HG03045 (cell line): ENCODE measurements around the gene CDKL5.
"Not testable (repeated sequence)": the region's sequence is repeated elsewhere in the genome, so short reads cannot be mapped to it uniquely, and the experiment has no call there.

Experiments
- ATAC-seq: cut with Tn5 transposase; IDR thresholded peaks from one replicate; pipeline ENCODE4 v1.9.1; 2021; ENCODE audit warnings: mild to moderate bottlenecking, moderate library complexity; ENCODE audit not compliant: unreplicated experiment

Gene CDKL5

GRCh38 chrX:18425199-18426003 lies at the start of gene CDKL5:
Gene CDKL5 (plus strand): TSS chrX:18425608. CDS start chrX:18507097, 81,489 bp downstream.
- peak; percentile 96 for ATAC-seq

DNA sequence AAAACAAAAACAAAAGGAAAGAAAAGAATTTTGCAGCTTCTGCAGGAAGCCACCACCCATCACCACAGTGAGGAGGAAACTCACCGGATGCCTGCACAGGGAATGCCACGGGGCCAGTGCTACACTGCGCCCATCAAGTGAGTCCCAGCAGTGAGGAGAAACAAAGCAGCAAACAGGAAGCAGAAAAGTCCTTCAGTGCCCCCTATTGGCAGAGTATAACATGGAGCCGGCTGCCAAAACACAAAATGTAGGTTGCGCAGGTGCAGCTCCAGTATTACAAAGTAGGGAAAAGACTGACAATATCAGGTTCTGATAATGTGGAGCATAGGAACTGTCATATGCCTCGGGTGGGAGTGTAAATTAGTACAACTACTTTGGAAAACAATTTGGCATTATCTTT lies 47.6 kb upstream of the CDKL5 start:
- ATAC-seq = no peak

GRCh38 chrX:18389966-18390365 lies 35.4 kb upstream of the CDKL5 start:
- ATAC-seq = no peak

DNA sequence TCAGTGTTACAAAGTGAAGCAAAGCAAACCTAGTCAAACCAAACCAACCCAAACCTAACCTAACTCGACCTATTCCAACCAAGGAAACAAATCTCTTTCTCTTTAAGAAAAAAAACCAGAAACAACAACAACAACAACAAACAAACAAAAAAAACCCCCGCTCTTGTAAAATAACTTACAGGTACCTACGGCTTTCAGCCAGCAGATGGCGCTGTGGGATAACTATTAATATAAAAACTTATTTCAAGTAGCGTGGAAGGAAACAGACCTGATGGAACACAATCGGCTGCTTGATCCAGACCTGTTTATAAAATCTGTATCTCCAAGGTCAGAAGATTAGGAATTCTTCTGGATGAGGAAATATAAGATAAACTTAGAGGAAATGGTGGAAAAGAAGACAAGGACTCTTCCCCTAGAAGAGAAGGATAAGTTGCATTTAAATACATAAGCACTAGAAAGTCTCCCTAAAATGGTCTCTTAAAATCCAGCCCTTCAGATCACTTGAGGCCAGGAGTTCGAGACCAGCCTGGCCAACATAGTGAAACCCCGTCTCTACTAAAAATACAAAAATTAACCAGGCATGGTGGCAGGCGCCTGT lies 34.4 kb upstream of the CDKL5 start:
- ATAC-seq = no peak

DNA sequence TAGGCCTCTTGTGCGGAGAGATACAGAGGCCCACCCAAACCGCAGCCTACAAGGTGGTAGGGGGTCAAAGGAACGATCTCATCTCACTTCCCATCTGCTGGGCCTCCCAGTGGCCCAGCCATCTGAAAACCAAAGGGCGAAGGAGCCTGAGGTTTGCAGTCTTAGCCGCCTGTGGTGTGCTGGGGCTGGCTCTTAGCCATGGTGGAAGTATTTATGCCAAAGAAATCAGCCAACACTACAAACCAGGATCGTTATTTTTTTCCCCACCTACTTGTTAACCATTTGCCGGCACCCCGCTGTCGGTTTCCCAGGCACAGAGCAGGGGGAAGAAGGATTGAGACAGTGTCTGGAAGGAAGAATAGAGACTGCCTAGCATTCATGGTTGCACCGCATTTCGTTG lies 30.9 kb upstream of the CDKL5 start:
- no peak for ATAC-seq

DNA sequence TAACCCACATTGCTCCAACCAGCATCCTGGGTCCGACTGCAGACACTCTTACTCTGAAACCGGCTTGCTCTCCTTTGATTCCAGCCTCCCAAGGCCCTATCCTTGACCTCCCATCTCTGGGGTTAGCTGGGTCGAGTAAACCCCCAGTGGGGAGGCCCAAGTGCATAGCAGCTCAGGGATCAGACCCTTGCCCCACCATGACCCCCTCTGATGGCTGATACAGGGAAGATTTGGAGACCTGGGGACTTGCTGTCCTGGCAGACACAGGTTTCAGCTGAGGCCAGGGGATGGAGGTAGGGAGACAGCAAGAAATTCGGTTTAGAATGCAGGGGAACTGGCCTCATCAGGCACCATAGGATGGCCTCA lies 23.6 kb upstream of the CDKL5 start:
- no peak for ATAC-seq

- no peak for ATAC-seq
Observed at GRCh38 chrX:18406531-18407266, 18.7 kb upstream of the CDKL5 start.

- no peak for ATAC-seq
Observed at GRCh38 chrX:18410038-18410437, 15.4 kb upstream of the CDKL5 start.

- ATAC-seq = no peak
Observed at GRCh38 chrX:18415386-18415785, 10.0 kb upstream of the CDKL5 start.

DNA sequence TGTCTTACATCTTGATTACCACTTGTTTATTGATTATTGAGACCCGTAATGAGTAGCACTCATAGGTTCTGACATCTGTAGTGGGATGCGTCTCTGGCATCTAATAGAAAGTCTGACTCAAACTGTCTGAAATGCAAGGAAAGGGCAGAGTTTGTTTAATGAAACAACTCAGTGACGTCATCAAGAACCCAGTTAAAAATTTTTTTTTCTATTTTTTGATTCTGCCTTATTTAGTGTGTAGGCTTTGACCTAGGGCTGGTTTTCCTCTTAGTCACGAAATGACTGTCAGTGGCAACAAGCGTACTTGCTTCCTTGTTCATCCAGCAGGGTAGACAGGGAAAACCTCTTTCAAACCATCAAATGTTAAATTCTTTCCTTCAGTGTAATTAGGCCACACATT lies 3.1 kb upstream of the CDKL5 start:
- no peak for ATAC-seq

DNA sequence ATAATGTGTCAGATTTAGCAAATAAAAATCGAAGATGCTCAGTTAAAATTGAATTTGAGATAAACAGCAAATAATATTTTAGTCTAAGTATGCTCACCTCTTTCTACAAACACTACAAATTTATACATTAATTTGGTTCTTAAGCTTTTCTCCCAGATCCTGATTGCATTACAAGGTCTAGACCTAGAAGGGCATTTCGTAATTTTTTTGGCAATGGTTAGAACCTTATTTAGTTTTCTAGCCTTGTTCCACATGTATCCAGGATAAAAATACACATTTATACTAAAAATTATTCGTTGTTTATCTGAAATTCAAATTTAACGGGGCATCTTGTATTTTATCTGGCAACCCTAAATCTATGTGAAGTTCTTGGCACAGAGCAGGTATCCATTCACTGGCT lies 2.5 kb upstream of the CDKL5 start:
- no peak for ATAC-seq

- peak; percentile 2 for ATAC-seq
Observed at GRCh38 chrX:18424482-18425198, 768 bp upstream of the CDKL5 start.

GRCh38 chrX:18426004-18426320 lies 554 bp downstream of the CDKL5 start:
- ATAC-seq = no peak

GRCh38 chrX:18428006-18428405 lies 2.6 kb downstream of the CDKL5 start:
- no peak for ATAC-seq

DNA sequence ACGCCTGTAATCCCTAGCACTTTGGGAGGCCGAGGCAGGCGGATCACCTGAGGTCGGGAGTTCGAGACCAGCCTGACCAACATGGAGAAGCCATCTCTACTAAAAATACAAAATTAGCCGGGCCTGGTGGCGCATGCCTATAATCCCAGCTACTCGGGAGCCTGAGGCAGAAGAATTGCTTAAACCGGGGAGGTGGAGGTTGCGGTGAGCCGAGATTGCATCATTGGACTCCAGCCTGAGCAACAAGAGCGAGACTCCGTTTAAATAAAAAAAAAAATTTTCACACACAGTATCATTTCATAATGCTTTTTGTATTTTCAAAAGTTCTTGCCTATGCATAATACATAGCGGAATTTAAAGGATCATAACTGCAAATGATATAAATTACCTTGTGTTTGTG lies 7.9 kb downstream of the CDKL5 start:
- ATAC-seq = not testable (repeated sequence)

DNA sequence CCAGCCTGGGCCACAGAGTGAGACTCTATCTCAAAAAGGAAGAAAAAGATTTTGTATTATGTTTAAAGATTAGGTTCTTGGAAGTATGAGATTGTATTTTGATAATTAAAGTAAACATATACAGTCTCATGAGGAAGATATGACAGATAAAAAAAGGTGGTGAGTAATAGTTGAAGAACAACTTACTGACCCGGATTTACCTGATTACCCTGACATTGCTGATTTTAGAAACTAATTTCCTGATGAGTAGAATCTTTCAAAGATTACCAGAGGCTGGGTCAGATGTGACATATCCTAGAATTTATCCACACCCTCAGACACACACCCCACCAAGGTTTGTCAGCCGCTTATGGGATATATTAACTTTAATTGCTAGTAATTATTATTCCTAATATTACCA lies 9.5 kb downstream of the CDKL5 start:
- no peak for ATAC-seq

- ATAC-seq = no peak
Observed at GRCh38 chrX:18436017-18436416, 10.6 kb downstream of the CDKL5 start.

DNA sequence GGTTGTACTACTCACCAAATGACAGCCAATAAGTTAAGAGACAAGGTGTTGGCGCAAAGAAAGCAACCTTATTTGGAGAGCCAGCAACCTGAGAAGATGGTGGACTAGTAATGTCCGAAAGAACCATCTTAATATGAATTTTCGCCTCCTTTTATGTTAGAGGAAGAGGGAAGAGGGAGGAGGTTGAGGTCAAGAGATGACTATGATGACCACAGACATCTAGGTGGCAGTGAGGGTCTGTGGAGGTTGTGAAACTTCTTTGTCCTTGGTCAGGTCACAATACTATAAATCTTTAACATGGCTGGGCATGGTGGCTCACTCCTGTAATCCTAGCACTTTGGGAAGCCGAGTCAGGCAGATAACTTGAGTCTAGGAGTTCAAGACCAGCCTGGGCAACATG lies 15.4 kb downstream of the CDKL5 start:
- no peak for ATAC-seq

GRCh38 chrX:18441780-18442367 lies 16.5 kb downstream of the CDKL5 start:
- ATAC-seq = no peak

DNA sequence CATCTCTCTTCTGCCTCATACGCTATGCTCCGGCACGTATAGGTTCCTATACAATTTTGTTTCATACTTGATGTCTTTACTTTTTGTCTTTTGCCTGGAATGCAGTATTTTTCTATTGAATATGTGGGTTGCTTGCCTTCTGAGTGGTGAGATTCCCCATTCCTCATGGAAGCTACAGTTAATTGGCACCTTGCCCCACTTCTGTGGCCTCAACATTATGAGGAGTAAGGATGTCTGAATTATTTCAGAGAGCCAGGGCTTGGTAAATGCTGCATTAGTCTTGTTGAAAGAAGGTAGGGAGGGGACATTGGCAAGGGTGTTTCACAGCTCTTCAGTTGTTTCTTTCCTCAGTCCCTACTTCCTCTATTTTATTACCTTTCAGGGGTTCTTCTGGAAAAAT lies 23.0 kb downstream of the CDKL5 start:
- no peak for ATAC-seq

- no peak for ATAC-seq
Observed at GRCh38 chrX:18449236-18449635, 23.8 kb downstream of the CDKL5 start.
